Activated CD8-positive, alpha-beta memory T cell treated with anti-CD3 and anti-CD28 coated beads, Interleukin-2, amount 50 U/mL, for 24 hours (primary cell): Measurements from ENCODE around the gene TMPRSS6.
A peak's percentile ranks its signal among the peaks of the same experiment; 100 is the strongest.

ENCODE experiments used
- DNase-seq: peaks from one replicate; pipeline ENCODE4 v3.0.0-alpha.2; 2020; ENCODE audit errors: extremely low read depth

Gene TMPRSS6

GRCh38 chr22:37140686-37141323, 31.3 kb upstream of the TMPRSS6 start:
- no peak for DNase-seq

GRCh38 chr22:37139762-37140161, 30.2 kb upstream of the TMPRSS6 start:
- no peak for DNase-seq

- DNase-seq: no peak
Measured at GRCh38 chr22:37138849-37139561, 29.5 kb upstream of the TMPRSS6 start.

- DNase-seq: no peak
Measured at GRCh38 chr22:37137903-37138665, 28.6 kb upstream of the TMPRSS6 start.

GRCh38 chr22:37137131-37137530, 27.6 kb upstream of the TMPRSS6 start:
- DNase-seq: no peak

GRCh38 chr22:37135023-37135422, 25.5 kb upstream of the TMPRSS6 start:
- DNase-seq: no peak

GRCh38 chr22:37133304-37134018, 23.9 kb upstream of the TMPRSS6 start:
- no peak for DNase-seq

GRCh38 chr22:37132773-37133172, 23.3 kb upstream of the TMPRSS6 start:
- DNase-seq: no peak

GRCh38 chr22:37129866-37130441, 20.4 kb upstream of the TMPRSS6 start:
- DNase-seq: no peak

GRCh38 chr22:37128555-37129281, 19.2 kb upstream of the TMPRSS6 start:
- no peak for DNase-seq

GRCh38 chr22:37127350-37127878, 17.9 kb upstream of the TMPRSS6 start:
- no peak for DNase-seq

GRCh38 chr22:37126882-37127281, 17.4 kb upstream of the TMPRSS6 start:
- DNase-seq: no peak

- DNase-seq: no peak
Measured at GRCh38 chr22:37126383-37126782, 16.9 kb upstream of the TMPRSS6 start.

GRCh38 chr22:37123649-37124048, 14.1 kb upstream of the TMPRSS6 start:
- DNase-seq: no peak

GRCh38 chr22:37122598-37123180, 13.2 kb upstream of the TMPRSS6 start:
- no peak for DNase-seq

- DNase-seq: peak; percentile 89
Measured at GRCh38 chr22:37121887-37122591, 12.5 kb upstream of the TMPRSS6 start.

- no peak for DNase-seq
Measured at GRCh38 chr22:37120569-37121340, 11.2 kb upstream of the TMPRSS6 start.

- no peak for DNase-seq
Measured at GRCh38 chr22:37119872-37120271, 10.4 kb upstream of the TMPRSS6 start.

- DNase-seq: no peak
Measured at GRCh38 chr22:37118083-37118482, 8.6 kb upstream of the TMPRSS6 start.
